ENCODE measurements around the gene MGRN1. TPM values are rescaled to one million over a fixed set of nuclear protein-coding genes. Genes with fewer than 3 reads are reported as not detected.
A peak's percentile ranks its signal among the peaks of the same experiment; 100 is the strongest.

The MGRN1 gene
- total and polyA plus RNA-seq, 2 donors from 2014 or later: 19.7 to 90.8 TPM

DNA sequence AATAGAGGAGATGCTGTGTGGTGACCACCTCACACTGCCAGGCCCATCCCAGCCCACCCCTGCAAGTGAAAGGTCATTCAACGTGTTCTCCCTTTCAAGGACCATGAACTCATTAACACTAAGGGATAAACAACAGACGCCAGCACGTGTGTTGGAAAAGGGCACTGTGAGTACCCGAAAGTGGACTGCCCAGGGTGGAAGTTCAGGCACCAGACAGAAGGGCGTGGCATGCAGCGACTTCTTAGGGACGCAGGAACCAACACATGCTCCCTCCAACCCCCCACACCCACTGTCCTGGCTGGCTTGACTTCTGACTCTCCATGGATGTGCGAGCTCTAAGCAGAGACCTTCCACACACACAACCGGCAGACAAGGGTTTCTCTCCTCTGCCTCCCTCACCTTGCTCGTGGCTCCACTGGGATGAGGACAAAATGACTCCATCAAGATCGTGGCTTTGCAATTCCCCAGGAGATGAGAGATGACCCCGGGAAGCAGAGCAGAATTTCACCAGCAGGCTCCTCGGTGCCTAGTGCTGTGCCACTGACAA, 20.9 kb upstream of the MGRN1 start:
- TF ChIP-seq, protein P1, sequence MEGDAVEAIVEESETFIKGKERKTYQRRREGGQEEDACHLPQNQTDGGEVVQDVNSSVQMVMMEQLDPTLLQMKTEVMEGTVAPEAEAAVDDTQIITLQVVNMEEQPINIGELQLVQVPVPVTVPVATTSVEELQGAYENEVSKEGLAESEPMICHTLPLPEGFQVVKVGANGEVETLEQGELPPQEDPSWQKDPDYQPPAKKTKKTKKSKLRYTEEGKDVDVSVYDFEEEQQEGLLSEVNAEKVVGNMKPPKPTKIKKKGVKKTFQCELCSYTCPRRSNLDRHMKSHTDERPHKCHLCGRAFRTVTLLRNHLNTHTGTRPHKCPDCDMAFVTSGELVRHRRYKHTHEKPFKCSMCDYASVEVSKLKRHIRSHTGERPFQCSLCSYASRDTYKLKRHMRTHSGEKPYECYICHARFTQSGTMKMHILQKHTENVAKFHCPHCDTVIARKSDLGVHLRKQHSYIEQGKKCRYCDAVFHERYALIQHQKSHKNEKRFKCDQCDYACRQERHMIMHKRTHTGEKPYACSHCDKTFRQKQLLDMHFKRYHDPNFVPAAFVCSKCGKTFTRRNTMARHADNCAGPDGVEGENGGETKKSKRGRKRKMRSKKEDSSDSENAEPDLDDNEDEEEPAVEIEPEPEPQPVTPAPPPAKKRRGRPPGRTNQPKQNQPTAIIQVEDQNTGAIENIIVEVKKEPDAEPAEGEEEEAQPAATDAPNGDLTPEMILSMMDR (IDR thresholded peaks at IDR 0.05; ENCODE audit: borderline replicate concordance, extremely low read depth, insufficient read depth): no peak
- no peaks in the 10 kb centered on the region for H3K36me3 ChIP-seq (ENCODE audit: control insufficient read depth in 2 of 3, insufficient read depth in 3 of 3, low read length in 3 of 3)
- peak in 1 of 5 donors; percentile 34 for DNase-seq
- intact Hi-C loops (cut with DNase I): no loop called here
- no peaks in the 10 kb centered on the region for H3K27me3 ChIP-seq (ENCODE audit: control insufficient read depth, insufficient read depth, low read length)
- H3K9ac ChIP-seq (ENCODE audit: low read length in 3 of 3): no peak overlapping the region
- H3K4me3 ChIP-seq (ENCODE audit: low read length in 3 of 3): no peak overlapping the region
- no peaks in the 10 kb centered on the region for H3K9me3 ChIP-seq (ENCODE audit: control insufficient read depth in 2 of 3, insufficient read depth in 1 of 3, low read length in 3 of 3)
- FAIRE-seq: no peak
- H3K4me1 ChIP-seq (ENCODE audit: control insufficient read depth in 2 of 3, insufficient read depth in 2 of 3, low read depth in 1 of 3, low read length in 3 of 3): peaks cover 0 to 20% (median 4%) of the 10 kb centered on the region in 3 donors
- peak overlapping the region in 1 of 2 donors; percentile 37 for H3K27ac ChIP-seq (ENCODE audit: low read depth in 2 of 2, low read length in 2 of 2)

DNA sequence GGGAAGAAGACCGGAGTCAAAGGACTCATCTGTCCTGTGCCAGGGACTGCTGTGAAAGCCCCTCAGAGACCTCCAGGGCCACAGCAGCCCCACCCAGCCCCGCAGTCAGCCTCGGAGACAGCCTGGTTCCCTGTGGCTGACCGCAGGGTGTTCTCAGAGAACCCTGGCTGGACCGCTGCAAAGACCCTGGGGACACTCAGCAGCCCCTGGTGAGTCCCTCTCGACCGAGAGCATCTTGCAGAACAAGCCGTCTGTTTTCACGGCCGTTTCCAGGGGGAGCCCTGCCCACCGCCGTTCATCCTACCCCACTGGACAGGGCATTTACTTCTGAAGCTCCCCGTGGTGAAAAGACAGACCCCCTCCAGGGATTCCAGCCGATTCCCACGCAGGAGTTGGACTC, 20.2 kb upstream of the MGRN1 start:
- Histone ChIP-seq H3K9ac (ENCODE audit: low read length in 3 of 3) (no peak overlapping the region), H3K27ac (ENCODE audit: low read depth in 2 of 2, low read length in 2 of 2) (no peak overlapping the region), H3K4me1 (ENCODE audit: control insufficient read depth in 2 of 3, insufficient read depth in 2 of 3, low read depth in 1 of 3, low read length in 3 of 3) (peaks cover 0 to 20% (median 4%) of the 10 kb centered on the region in 3 donors), H3K36me3 (ENCODE audit: control insufficient read depth in 2 of 3, insufficient read depth in 3 of 3, low read length in 3 of 3) (no peaks in the 10 kb centered on the region), H3K4me3 (ENCODE audit: low read length in 3 of 3) (no peak overlapping the region), H3K9me3 (ENCODE audit: control insufficient read depth in 2 of 3, insufficient read depth in 1 of 3, low read length in 3 of 3) (no peaks in the 10 kb centered on the region), H3K27me3 (ENCODE audit: control insufficient read depth, insufficient read depth, low read length) (no peaks in the 10 kb centered on the region)
- intact Hi-C loops (cut with DNase I): no loop called here
- TF ChIP-seq, protein P1 (IDR thresholded peaks at IDR 0.05; ENCODE audit: borderline replicate concordance, extremely low read depth, insufficient read depth): no peak
- no peak for FAIRE-seq
- DNase-seq: peak in 1 of 5 donors; percentile 30

DNA sequence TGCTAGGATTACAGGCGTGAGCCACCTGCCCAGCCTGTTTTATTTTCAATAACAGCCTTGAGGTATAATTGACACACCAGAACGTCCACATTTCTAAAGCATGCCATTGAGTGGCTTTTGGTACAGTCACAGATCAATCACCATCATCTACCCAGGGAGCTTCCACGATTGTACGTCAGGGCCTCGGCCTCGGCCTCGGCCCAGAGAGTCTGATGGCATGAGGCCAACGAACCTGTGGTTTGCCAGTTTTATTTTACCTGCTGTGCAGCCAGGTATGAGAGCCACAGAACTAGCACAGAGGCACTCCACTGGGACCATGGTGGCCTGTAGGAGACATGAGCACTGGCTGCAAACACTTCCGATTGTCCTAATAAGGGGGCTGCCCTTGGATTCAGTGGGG, 18.3 kb upstream of the MGRN1 start:
- FAIRE-seq: no peak
- intact Hi-C loops (cut with DNase I): no loop called here

More for the DNA sequence above, 18.3 kb upstream of the MGRN1 start:
- no peaks in the 10 kb centered on the region for H3K36me3 ChIP-seq (ENCODE audit: control insufficient read depth in 2 of 3, insufficient read depth in 3 of 3, low read length in 3 of 3)
- H3K4me3 ChIP-seq (ENCODE audit: low read length in 3 of 3): no peak overlapping the region
- no peak overlapping the region for H3K9ac ChIP-seq (ENCODE audit: low read length in 3 of 3)
- peak overlapping the region in 1 of 2 donors; percentile 16 for H3K27ac ChIP-seq (ENCODE audit: low read depth in 2 of 2, low read length in 2 of 2)
- DNase-seq: no peak
- no peaks in the 10 kb centered on the region for H3K9me3 ChIP-seq (ENCODE audit: control insufficient read depth in 2 of 3, insufficient read depth in 1 of 3, low read length in 3 of 3)
- TF ChIP-seq, protein P1 (IDR thresholded peaks at IDR 0.05; ENCODE audit: borderline replicate concordance, extremely low read depth, insufficient read depth): no peak
- H3K27me3 ChIP-seq (ENCODE audit: control insufficient read depth, insufficient read depth, low read length): no peaks in the 10 kb centered on the region
- peaks cover 0 to 25% (median 4%) of the 10 kb centered on the region in 3 donors for H3K4me1 ChIP-seq (ENCODE audit: control insufficient read depth in 2 of 3, insufficient read depth in 2 of 3, low read depth in 1 of 3, low read length in 3 of 3)

All from kidney (tissue), 14 donors.